ENCODE measurements around the gene STX1A.

GRCh38 chr7:73650524-73650923 is 68.9 kb downstream of the STX1A start:
- no peak for TF ChIP-seq EZH2 (IDR thresholded peaks at IDR 0.05; ENCODE audit: insufficient read depth, poor library complexity, severe bottlenecking)
- TF ChIP-seq EZH2phosphoT487 (IDR thresholded peaks at IDR 0.05; ENCODE audit: insufficient read depth, low read depth), result no peak
